Activated CD8-positive, alpha-beta memory T cell treated with anti-CD3 and anti-CD28 coated beads, Interleukin-2, amount 10 ng/mL, durations not matched to agents 7 days and 5 days (primary cell): Measurements from ENCODE around the gene CBY1. TPM values are rescaled to one million over a fixed set of nuclear protein-coding genes. Genes with fewer than 3 reads are reported as not detected.

Experiments
- ATAC-seq: fragments of 150-1000 bp; cut with Tn5 transposase; one replicate; pipeline ENCODE4 v1.10.0; 2021; ENCODE audit warnings: moderate library complexity
- CTCF ChIA-PET: fragments of 350-600 bp; sonication (Branson Sonifier 250); formaldehyde crosslinking; loops from one replicate; lab custom pipeline; 2021; ENCODE audit warnings: antibody characterized with exemption; lab: Charles Lee
- DNase-seq: peaks from one replicate; pipeline ENCODE4 v3.0.0-alpha.2; 2020
- H3K27ac Mint-ChIP-seq: one replicate; pipeline ENCODE4 v1.8.0; 2021; ENCODE audit warnings: mild to moderate bottlenecking, mixed read lengths
- H3K27me3 Mint-ChIP-seq: one replicate; pipeline ENCODE4 v1.8.0; 2021; ENCODE audit warnings: mixed read lengths
- H3K36me3 Mint-ChIP-seq: one replicate; pipeline ENCODE4 v1.8.0; 2021; ENCODE audit warnings: mild to moderate bottlenecking, mixed read lengths
- H3K4me1 Mint-ChIP-seq: one replicate; pipeline ENCODE4 v1.8.0; 2021; ENCODE audit warnings: mixed read lengths
- H3K4me3 Mint-ChIP-seq: one replicate; pipeline ENCODE4 v1.8.0; 2021; ENCODE audit warnings: mild to moderate bottlenecking, moderate library complexity, mixed read lengths
- H3K9me3 Mint-ChIP-seq: one replicate; pipeline ENCODE4 v1.8.0; 2022; ENCODE audit warnings: low read depth, mixed read lengths
- total RNA-seq, 2 experiments: library from RNA; stranded (reverse); gene quantifications; one replicate each; pipeline ENCODE4 v1.2.3, GENCODE V29; 2021

The CBY1 gene
- total RNA-seq, 2 experiments from 2014 or later = 11.2 to 12.0 TPM

DNA sequence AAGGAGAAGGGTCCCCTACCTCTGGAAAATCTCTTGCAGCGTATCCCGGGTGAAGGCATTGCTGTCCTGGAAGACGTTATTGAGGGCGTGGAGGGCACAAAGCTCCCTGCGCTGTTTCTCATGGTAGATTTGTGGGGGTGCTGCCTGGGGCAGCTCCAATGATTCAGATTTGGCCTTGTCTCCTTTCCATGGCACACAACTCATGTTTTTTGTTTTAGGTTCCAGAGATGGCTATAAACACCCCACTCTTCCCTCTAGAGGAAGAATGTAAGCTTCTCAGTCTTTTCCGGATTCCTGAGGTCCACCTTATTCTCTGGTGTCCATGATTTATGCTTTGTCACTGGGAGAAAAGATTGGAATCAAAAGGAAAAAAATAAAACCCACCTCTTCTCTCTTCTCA lies 43.3 kb downstream of the CBY1 start:
- H3K9me3 Mint-ChIP-seq = no peaks in the 10 kb centered on the region

DNA sequence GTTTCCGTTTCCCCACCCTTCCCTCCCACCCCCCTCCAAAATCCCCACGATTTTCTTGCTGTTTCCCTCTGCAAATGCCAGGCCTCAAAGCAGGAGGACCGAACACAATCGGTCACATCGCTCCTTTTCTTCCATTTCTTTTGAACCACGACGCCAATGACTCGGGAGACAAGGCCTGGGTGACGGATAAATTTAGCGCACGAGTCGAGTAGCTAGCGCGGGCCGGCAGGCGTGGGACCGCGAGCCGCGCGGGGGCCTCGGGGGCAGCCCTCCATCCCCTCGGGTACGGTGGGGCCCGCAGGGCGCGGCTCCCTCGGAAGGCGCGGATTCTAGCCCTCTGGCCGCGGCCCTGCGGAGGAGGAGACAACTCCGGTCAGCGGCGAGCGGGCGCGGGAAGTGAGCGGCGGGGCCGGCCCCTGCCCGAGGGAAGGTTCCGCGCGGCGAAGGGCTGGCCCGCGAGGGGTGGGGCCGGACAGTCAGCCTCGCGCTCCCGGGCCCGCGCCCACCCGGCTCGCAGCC lies 43.9 kb downstream of the CBY1 start:
- no peak for DNase-seq
- peak; percentile 22 for ATAC-seq

More for the DNA sequence above, 43.3 kb downstream of the CBY1 start:
- Mint-ChIP-seq H3K27me3 (no peaks in the 10 kb centered on the region), H3K36me3 (peaks cover 40% of the 10 kb centered on the region), H3K4me3 (peak overlapping the region; percentile 82), H3K4me1 (peaks cover 58% of the 10 kb centered on the region), H3K27ac (peak overlapping the region; percentile 99)
- ATAC-seq (no peak), DNase-seq (no peak)
- CTCF ChIA-PET = interaction anchor here (1.2 to 4.2 kb wide), 3 partner anchors 17 to 66 kb away, joined by 3 to 43 read pairs (median 3); partner anchors contain the start of gene TOMM22

DNA sequence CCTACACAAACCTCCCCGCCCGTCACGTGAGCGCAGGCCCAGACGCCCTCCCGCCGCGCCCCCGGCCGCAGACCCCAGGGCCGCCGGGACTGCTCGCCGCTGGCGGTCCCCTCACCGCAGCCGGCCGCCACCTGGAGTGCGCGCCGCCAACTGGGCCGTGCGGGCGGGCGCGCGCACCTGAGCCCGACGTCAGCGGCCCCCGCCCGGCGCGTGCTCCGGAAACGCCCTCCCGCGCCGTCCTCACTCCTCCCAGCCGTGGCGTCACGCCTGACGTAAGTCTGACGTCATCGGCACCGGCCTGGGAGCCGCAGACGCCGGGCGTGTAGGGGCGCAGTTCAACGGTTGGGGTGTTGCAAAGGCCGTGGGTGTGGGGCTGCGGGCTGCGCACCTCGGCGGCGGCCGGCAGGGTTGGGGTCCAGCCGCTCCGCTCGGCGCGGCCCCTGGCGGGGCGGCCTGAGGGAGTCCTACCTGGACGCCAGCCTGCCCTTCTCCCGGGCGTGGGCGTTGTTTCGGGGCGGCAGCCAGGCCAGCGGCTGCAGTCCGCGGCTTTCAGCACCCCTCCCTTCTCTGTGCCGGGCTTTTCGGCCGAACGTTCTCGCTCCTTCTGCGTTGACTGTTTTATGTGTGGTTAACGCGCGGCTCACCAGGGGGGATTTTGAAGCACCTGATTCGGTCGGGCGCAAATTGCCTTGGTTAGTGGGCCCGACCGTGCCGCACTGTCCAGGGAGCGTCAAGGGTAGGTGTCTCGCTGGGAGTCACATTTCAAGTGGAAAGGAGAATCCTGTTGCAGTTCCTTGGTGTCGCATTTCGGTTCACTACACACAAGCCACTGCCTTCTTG lies 44.6 kb downstream of the CBY1 start, which contains the start of gene JOSD1:
JOSD1 (minus strand) TSS at position 155 of the 840 bp plus-strand sequence. CDS start 956 bp downstream, outside the sequence.
- H3K9me3 Mint-ChIP-seq = no peaks in the 10 kb centered on the region
- peak; percentile 98 for DNase-seq
- CTCF ChIA-PET = no interaction called here
- H3K4me3 Mint-ChIP-seq = peak within 1 kb of the TSS; percentile 82
- peak; percentile 40 for ATAC-seq
- peaks cover 55% of the 10 kb centered on the region for H3K4me1 Mint-ChIP-seq
- no peaks in the 10 kb centered on the region for H3K27me3 Mint-ChIP-seq
- peak within 1 kb of the TSS; percentile 99 for H3K27ac Mint-ChIP-seq
- H3K36me3 Mint-ChIP-seq = peaks cover 35% of the 10 kb centered on the region

More for the DNA sequence above, 43.9 kb downstream of the CBY1 start:
- Mint-ChIP-seq H3K27ac (peak overlapping the region; percentile 99), H3K4me3 (peak overlapping the region; percentile 82), H3K36me3 (peaks cover 35% of the 10 kb centered on the region), H3K27me3 (no peaks in the 10 kb centered on the region), H3K9me3 (no peaks in the 10 kb centered on the region), H3K4me1 (peaks cover 58% of the 10 kb centered on the region)
- CTCF ChIA-PET = interaction anchor here (1.2 kb wide), 1 partner anchor 54 kb away, joined by 3 read pairs; no protein-coding TSS in a partner anchor

DNA sequence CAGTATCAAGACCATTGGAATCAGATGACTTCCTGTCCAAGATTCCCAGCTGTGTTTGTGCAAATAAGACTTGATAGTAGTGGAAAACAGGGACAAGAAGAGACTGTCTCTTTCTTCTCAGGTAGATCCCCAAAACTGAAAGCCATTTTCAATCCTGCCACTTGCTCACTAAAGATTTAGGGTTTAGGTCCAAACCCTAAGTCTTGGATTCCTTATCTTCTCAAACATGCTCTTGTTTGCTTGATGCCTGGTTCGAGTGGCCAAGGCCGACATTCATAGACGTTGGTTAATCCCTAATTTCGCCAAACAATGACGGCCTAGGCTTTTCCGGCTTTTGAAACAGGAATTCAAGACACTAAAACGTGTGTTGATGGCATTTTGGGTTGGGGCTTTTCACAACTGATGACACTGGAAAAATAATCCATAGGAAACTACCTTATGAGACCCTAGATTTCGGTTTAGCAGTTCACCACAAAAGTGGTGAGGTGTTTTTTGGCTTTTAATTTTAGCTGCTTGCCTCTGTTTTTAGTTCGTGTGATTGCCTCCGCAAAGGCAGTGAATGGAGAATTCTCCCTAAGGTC lies 48.3 kb downstream of the CBY1 start:
- Mint-ChIP-seq H3K27ac (peak overlapping the region; percentile 93), H3K27me3 (no peaks in the 10 kb centered on the region), H3K36me3 (peaks cover 34% of the 10 kb centered on the region), H3K4me3 (peak overlapping the region; percentile 80), H3K9me3 (no peaks in the 10 kb centered on the region), H3K4me1 (peaks cover 48% of the 10 kb centered on the region)
- ATAC-seq = no peak
- no peak for DNase-seq
- CTCF ChIA-PET = interaction anchor here (3.6 kb wide), 1 partner anchor 23 kb away, joined by 17 read pairs; the partner anchor contains the start of gene TOMM22

DNA sequence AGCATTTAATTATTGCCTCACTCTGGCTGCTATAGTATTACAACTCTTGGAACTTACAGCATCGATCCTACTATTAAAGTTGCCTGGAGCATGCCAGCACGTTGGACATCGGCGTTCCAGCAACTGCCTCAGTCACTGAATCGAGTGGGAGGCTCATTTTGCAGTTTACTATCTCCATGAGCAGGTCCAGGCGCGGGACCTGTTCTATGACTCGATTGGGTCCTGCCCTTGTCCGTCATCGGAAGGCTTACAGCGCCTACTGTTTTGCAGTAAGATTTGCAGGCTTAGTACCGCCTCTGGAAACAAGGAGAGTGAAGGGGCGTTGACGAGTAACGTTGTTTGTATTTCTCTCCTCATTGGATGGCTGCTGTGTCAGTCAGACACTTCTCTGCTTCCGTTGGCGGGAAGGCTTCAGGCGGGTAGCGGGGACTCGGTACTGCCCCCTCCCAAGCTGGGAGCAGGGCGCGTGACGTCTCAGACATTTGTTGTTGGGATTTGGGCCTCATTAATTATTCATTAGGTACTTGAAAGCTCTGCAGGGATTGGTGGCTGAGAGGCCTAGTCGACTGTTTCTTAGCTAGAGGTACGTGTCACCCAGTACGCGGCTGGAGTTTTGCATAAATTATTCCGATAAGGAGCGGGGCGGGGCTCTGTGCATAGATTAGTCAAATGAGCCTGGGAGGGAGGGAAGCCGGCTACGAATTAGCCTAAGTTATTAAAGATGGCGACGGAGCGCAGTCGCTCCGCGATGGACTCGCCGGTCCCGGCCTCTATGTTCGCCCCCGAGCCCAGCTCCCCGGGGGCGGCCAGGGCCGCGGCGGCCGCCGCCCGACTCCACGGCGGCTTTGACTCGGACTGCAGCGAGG lies 49.0 kb downstream of the CBY1 start, which contains the start of gene GTPBP1:
GTPBP1 (plus strand) TSS at position 710 of the 866 bp plus-strand sequence; CDS start at position 722, 12 bp downstream.
- DNase-seq = peak; percentile 99
- peak within 1 kb of the TSS; percentile 99 for H3K4me3 Mint-ChIP-seq
- peak; percentile 84 for ATAC-seq
- no peaks in the 10 kb centered on the region for H3K27me3 Mint-ChIP-seq
- no peaks in the 10 kb centered on the region for H3K9me3 Mint-ChIP-seq
- H3K36me3 Mint-ChIP-seq = peaks cover 34% of the 10 kb centered on the region
- H3K27ac Mint-ChIP-seq = peak within 1 kb of the TSS; percentile 93
- H3K4me1 Mint-ChIP-seq = peaks cover 50% of the 10 kb centered on the region
- CTCF ChIA-PET = interaction anchor here (0.9 to 3.6 kb wide), 7 partner anchors 8 to 46 kb away, joined by 3 to 17 read pairs (median 7); partner anchors contain the start of gene TOMM22

DNA sequence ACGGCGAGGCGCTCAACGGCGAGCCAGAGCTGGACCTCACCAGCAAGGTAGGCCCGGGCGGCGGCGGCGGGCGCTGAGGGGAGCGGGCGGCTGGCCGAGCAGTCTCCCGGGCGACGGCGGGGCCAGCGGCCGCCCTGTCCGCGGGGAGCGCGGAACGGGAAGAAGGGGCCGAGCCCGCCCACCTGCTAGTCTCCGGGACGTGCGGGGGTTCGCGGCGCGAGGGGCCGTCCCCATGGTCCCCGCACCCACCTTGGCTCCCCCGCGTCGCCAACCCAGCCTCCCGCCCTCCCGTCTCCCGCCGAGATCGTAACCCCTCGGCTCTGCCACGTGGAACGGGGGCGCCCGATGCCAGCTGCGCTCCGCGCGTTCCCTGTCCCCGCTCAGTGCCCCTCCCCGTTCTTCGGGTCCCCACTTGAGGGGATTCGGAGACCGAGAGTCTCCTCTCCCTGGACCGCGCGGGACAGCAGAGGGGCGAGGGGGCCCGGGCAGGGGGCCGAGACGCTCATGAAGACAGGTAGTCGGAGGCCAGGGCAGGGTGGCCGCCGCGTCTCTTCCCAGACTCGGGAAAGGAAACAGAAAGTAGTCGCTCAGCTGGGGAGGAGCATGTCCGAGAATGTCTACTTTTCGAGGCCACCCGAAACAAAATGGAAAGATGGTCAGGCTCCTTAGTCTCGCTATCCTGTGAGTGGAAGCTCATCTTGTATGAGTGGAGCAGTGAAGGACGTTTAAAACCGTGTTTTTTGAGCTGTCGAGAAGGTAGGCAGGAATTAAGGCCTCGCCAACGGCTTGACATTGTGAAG lies 49.9 kb downstream of the CBY1 start:
- Mint-ChIP-seq H3K36me3 (peaks cover 41% of the 10 kb centered on the region), H3K4me1 (peaks cover 57% of the 10 kb centered on the region), H3K9me3 (no peaks in the 10 kb centered on the region)

DNA sequence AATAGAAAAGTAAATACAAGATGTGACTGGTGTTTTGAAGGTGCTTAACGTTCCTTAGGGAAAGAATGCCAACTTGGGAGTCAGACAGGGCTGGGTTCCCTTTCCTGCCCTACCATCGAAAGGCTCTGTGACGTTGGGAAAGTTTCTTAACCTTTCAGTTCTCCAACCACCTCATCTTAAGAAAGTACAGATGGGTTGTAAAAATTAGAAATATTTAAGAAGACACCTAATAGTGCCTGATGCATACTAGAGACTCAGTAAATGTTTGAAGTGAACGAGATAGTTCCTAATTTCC lies 50.4 kb downstream of the CBY1 start:
- ATAC-seq (no peak), DNase-seq (no peak)
- CTCF ChIA-PET = interaction anchor here (0.7 to 3.6 kb wide), 7 partner anchors 9 to 59 kb away, joined by 3 to 17 read pairs (median 8); partner anchors contain the start of gene TOMM22
- Mint-ChIP-seq H3K36me3 (peaks cover 42% of the 10 kb centered on the region), H3K27ac (peak overlapping the region; percentile 91), H3K4me3 (peak overlapping the region; percentile 99), H3K9me3 (no peaks in the 10 kb centered on the region), H3K27me3 (no peaks in the 10 kb centered on the region), H3K4me1 (peaks cover 52% of the 10 kb centered on the region)

More for the DNA sequence above, 49.9 kb downstream of the CBY1 start:
- Mint-ChIP-seq H3K27ac (peak overlapping the region; percentile 93), H3K27me3 (no peaks in the 10 kb centered on the region), H3K4me3 (peak overlapping the region; percentile 99)
- no peak for ATAC-seq
- CTCF ChIA-PET = interaction anchor here (0.9 to 3.6 kb wide), 9 partner anchors 9 to 60 kb away, joined by 3 to 17 read pairs (median 7); partner anchors contain the start of gene TOMM22
- DNase-seq = peak; percentile 66

DNA sequence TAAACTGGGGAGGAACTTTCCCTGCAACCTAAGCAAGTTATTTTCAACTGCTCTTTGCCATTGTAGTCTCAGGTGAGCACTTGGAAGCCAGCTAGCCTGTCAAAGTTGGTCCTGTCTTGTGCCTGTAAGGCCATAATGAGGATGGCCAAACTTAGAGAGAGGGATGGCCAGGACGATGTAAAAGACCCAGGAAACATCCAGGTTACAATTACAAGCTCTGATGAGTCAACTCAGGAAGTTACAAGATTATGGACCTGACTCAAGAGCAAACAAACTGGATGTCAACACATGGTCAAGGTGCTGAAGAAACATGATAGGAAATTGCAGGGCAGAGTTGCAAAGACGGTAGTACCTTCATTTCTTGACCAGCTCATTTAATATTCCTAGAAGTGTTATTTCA lies 50.9 kb downstream of the CBY1 start:
- DNase-seq = no peak
- peak overlapping the region; percentile 91 for H3K27ac Mint-ChIP-seq
- ATAC-seq = no peak
- CTCF ChIA-PET = interaction anchor here (0.7 to 3.6 kb wide), 7 partner anchors 9 to 59 kb away, joined by 3 to 17 read pairs (median 6); partner anchors contain the start of gene TOMM22
- H3K4me3 Mint-ChIP-seq = peak overlapping the region; percentile 99
- no peaks in the 10 kb centered on the region for H3K27me3 Mint-ChIP-seq
- peaks cover 55% of the 10 kb centered on the region for H3K4me1 Mint-ChIP-seq
- H3K9me3 Mint-ChIP-seq = no peaks in the 10 kb centered on the region
- peaks cover 45% of the 10 kb centered on the region for H3K36me3 Mint-ChIP-seq

DNA sequence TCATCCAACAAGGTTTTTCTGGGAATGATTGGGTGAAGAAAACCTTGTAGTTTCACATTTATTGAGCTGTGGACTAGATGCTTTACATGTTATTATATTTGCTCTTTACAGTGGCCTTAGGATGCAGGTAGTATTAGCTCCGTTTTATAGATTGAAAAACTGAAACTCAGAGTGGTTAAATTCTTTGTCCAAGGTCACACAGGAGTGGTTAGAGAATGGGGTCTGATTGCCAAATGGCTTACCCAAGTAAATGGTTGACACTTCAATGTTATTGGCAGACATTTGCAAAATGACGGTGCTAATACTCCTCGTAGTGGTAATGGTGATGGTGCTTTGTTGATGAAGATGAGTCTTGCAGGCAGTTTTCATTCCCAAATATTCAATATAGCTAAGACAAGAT lies 51.5 kb downstream of the CBY1 start:
- CTCF ChIA-PET = interaction anchor here (0.9 to 3.6 kb wide), 7 partner anchors 10 to 60 kb away, joined by 4 to 17 read pairs (median 7); partner anchors contain the start of gene TOMM22
- H3K9me3 Mint-ChIP-seq = no peaks in the 10 kb centered on the region
- no peaks in the 10 kb centered on the region for H3K27me3 Mint-ChIP-seq
- H3K36me3 Mint-ChIP-seq = peaks cover 48% of the 10 kb centered on the region
- H3K27ac Mint-ChIP-seq = peak overlapping the region; percentile 91
- no peak for ATAC-seq
- H3K4me1 Mint-ChIP-seq = peaks cover 61% of the 10 kb centered on the region
- peak overlapping the region; percentile 99 for H3K4me3 Mint-ChIP-seq
- DNase-seq = no peak

DNA sequence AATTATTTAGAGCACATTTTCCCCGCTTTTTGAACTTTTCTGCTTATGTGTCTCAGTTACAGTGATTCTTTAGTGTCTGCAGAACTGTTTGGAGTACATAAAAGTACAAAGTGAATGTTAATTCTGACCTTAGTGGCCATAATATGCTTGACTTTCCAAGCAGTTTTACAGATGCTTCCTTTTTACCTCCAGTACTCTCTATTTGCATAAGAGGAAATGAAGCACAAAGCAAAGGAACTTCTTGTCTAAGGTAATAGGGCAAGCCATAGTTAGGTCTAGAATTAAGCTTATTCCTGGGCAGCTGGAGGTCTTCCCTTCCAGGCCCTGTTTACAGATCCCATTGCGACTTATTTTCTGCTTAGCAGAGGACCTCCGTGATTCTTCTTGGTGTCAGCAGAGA lies 52.9 kb downstream of the CBY1 start:
- Mint-ChIP-seq H3K4me3 (peak overlapping the region; percentile 38), H3K36me3 (peaks cover 53% of the 10 kb centered on the region), H3K9me3 (no peaks in the 10 kb centered on the region), H3K4me1 (peaks cover 68% of the 10 kb centered on the region), H3K27ac (no peak overlapping the region), H3K27me3 (no peaks in the 10 kb centered on the region)
- CTCF ChIA-PET = interaction anchor here (2.1 to 2.6 kb wide), 2 partner anchors 15 to 59 kb away, joined by 6 to 7 read pairs; no protein-coding TSS in a partner anchor
- ATAC-seq (no peak), DNase-seq (no peak)

DNA sequence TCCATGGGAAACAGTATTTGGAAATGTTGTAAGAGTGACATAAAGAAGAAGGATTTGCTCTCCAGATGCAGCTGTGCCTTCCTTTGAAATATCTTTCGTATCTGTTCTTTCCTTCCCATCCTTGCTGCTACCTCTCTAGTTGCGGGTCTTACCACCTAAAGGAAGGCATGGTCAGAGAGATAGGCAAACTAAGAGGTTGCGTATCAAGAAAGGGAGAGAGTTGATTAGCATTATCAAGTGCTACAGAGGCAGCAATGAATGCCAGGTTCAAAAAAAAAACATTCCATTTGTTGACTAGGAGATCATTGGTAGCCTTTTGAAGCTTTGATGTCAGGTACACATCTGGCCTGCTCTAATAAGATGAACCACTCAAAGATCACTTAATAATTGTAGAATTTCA lies 53.9 kb downstream of the CBY1 start:
- H3K9me3 Mint-ChIP-seq = no peaks in the 10 kb centered on the region
- no peak overlapping the region for H3K27ac Mint-ChIP-seq
- CTCF ChIA-PET = interaction anchor here (2.1 to 2.6 kb wide), 2 partner anchors 14 to 58 kb away, joined by 6 to 7 read pairs; no protein-coding TSS in a partner anchor
- peaks cover 57% of the 10 kb centered on the region for H3K36me3 Mint-ChIP-seq
- DNase-seq (no peak), ATAC-seq (no peak)
- peaks cover 64% of the 10 kb centered on the region for H3K4me1 Mint-ChIP-seq
- H3K27me3 Mint-ChIP-seq = no peaks in the 10 kb centered on the region
- no peak overlapping the region for H3K4me3 Mint-ChIP-seq
